HG03103 (cell line): Measurements from ENCODE around the gene LTBP4.
"Not testable (repeated sequence)": the region's sequence is repeated elsewhere in the genome, so short reads cannot be mapped to it uniquely, and the experiment has no call there.

ENCODE experiments used
- ATAC-seq: cut with Tn5 transposase; IDR thresholded peaks from one replicate; pipeline ENCODE4 v1.9.1; 2021; ENCODE audit warnings: low read depth; ENCODE audit not compliant: unreplicated experiment

LTBP4 gene

GRCh38 chr19:40624369-40625153 is 23.4 kb downstream of the LTBP4 start:
- not testable (repeated sequence) for ATAC-seq

DNA sequence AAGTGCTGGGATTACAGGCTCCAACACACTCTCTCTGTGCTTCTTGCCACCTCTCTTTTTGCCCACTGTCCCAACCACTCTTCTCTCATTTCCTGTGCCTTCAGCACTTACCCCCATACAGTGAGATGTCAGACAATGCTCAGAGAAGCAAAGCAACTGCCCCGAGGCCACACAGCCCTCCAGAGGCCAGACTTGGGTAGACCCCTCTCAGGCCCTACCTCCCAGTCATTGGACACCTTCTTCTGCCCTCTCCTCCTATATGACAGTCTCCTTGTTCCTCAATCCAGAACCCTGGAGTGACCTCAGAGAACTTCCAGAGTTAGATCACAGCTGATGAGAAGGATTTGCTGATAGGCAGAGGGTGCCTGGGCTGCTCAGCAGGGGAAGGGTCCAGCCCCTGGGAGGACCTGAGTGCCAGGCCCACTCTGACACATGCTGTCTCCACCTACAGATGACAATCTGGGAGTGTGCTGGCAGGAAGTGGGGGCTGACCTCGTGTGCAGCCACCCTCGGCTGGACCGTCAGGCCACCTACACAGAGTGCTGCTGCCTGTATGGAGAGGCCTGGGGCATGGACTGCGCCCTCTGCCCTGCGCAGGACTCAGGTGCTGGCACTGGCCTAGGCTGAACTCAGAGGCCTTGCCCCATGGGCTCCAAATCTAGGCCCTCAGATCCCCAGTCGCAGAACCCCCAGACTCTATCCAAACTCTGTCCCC is 24.4 kb downstream of the LTBP4 start:
- ATAC-seq, result no peak

DNA sequence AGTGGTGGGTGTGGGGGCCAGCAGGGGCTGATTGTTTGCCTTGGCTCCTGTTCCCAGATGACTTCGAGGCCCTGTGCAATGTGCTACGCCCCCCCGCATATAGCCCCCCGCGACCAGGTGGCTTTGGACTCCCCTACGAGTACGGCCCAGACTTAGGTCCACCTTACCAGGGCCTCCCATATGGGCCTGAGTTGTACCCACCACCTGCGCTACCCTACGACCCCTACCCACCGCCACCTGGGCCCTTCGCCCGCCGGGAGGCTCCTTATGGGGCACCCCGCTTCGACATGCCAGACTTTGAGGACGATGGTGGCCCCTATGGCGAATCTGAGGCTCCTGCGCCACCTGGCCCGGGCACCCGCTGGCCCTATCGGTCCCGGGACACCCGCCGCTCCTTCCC is 25.7 kb downstream of the LTBP4 start:
- no peak for ATAC-seq

DNA sequence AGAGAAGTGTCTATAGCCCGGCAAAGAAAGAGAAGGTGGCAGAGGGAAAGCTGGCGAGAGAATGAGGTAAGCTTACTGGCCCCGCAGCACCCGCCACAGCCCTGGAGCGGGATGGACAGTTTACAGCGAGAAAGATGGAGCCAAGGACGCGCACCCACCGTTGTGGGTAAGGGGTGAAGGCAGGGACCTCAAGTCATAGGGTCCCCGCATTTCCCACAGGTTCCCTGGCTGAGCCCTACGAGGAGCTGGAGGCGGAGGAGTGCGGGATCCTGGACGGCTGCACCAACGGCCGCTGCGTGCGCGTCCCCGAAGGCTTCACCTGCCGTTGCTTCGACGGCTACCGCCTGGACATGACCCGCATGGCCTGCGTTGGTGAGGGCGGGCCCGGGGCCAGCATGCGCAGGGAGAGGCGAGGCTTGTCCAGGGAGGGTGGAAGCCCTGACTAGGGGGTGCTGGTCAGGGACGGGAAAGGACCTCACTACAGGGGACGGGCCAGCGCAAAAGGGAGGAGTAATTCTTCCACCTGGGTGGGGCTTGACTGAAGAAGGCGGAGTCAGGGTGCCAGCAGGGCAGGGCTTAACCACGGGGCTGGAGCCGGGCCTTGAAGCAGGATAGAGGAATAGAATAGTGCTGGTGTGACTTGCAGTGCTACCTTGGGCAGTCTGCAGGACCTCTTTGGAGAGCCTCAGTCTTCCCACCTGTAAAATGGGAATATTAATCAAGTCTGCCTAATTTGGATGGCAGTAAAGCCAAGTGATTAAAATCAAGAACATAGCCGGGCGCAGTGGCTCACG is 26.5 kb downstream of the LTBP4 start:
- no peak for ATAC-seq

- no peak for ATAC-seq
Measured at GRCh38 chr19:40629346-40629745, 28.2 kb downstream of the LTBP4 start.

DNA sequence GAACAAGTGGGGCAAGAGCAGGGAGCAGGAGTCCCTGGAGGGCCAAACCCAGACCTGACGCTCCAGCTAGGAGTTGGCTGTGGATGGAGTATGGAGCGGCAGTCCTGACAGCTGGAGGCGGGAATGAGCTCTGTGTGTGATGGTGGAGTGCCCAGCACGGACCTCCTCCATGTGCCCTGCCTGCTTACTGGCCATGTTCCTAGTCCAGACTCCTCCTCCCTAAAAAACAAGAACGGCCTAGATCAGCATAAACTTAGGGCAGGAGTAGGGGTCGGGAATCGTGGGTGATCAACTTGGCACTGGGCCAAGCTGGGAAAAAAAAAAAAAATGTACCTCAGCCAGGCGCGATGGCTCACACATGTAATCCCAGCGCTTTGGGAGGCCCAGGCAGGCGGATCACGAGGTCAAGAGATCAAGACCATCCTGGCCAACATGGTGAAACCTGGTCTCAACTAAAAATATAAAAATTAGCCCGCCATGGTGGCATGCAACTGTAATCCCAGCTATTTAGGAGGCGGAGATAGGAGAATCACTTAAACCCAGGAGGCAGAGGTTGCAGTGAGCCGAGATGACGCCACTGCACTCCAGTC is 29.5 kb downstream of the LTBP4 start:
- no peak for ATAC-seq

GRCh38 chr19:40632311-40633036 is 31.3 kb downstream of the LTBP4 start:
- ATAC-seq, result no peak

- ATAC-seq, result no peak
Measured at GRCh38 chr19:40633207-40633606, 32.0 kb downstream of the LTBP4 start.

DNA sequence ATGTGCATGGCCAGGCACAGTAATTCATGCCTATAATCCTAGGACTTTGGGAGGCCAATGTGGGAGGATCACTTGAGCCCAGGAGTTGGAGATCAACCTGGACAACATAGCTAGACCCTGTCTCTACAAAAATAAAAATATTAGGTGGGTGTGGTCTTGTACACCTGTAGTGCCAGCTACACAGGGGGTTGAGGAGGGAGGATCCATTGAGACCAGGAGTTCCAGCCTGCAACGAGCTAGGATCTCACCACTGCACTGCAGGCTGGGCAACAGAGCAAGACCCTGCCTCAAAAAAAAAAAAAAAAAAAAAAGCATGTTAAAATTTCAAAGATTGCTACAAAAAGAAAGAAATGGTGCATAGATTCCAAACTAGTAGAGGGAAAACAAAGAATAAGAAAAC is 37.2 kb downstream of the LTBP4 start:
- no peak for ATAC-seq

DNA sequence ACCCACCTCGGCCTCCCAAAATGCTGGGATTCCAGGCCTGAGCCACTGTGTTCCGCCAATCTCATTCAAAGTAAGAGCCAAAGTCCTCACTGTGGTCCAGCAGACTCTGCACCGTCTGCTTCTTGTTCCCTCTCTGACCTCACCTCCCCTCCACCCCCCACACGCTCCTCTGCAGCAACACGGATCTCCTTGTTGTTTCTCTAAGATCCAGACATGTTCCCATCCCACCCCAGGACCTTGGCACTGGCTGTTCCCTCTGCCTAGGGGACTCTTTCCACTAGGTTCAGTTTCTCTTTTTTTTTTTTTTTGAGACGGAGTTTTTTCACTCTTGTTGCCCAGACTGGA is 38.4 kb downstream of the LTBP4 start:
- ATAC-seq, result no peak

- no peak for ATAC-seq
Measured at GRCh38 chr19:40640744-40641143, 39.6 kb downstream of the LTBP4 start.

DNA sequence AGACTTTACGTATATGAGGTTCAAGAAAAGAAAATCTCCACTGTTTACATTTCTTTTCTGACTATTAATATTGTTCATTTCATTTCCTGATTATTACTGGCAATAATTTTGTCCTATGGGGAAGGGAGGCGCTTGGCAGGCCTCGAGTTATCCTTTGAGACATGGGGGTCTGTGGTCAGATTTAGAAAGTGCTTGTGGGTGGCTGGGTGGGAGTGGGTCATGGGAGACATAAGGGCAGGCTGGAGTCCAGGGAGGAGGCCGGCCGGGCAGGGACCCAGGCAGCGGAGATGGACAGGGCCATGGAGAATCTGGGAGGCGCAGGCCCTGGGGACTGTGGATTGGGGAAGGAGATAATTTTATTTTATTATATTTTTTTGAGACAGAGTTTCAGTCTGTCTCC is 40.1 kb downstream of the LTBP4 start:
- ATAC-seq, result no peak

DNA sequence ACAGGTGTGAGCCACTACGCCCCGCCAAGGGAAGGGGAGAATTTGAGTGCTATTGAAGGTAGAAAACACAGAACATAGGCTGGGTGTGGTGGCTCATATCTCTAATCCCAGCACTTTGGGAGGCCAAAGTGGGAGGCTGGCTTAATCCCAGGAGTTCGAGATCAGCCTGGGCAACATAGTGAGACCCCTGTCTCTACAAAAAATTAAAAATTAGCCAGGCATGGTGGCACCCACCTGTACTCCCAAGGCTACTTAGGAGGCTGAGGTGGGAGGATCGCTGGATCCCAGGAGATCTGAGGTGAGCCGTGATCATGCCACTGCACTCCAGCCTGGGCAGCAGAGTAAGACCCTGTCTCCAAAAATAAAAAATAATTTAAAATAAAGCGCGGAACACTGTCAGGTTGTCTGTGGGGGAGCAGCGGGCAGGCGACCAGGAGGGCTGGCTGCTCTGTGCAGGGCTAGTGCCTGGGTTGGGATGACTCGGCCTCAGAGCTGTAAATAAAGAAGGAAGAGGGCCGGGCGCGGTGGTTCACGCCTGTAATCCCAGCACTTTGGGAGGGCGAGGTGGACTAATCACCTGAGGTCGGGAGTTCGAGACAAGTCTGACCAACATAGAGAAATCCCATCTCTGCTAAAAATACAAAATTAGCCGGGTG is 41.0 kb downstream of the LTBP4 start:
- ATAC-seq, result no peak

DNA sequence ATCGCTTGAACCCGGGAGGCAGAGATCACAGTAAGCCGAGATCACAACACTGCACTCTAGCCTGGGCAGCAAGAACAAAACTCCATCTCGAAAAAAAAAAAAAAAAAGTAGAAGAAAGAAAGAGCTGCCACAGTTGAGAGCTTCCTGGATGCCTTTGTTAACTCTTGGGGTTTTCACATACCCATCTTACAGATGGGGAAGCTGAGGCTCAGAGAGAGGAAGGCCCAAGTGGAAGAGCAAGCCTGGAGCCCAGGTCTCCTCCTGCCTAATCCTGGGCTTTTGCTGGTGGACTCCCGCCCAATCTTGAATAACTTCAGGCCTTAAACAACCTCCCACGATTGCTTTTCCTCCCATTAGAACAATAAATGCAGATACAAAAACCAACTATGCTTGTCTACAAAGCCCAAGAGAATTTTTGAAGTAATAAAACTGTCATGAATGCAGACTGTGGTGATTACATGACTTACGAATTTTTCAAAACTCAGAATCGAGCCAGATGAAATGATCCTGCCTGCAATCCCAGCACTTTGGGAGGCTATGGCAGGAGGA is 41.7 kb downstream of the LTBP4 start:
- no peak for ATAC-seq

DNA sequence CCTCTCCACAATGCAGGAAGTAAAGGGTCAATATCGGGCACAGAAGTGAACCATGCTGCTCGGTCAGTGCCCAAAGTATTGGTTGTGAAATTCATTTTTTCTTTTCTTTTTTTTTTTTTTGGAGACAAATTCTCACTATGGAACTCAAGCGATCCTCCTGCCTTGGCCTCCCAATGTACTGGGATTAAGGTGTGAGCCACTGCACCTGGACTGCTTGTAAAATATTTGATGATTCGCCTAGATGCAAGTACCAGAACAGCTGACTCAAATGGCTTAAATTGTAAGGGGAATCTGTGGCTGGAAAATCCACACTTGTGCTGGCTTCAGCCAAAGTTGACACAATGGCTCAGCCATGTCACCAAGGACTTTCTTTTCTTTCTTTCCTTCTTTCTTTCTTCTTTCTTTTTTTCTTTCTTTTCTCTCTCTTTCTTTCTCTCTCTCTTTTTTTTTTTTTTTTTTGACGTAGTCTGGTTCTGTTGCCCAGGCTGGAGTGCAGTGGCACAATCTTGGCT is 45.6 kb downstream of the LTBP4 start:
- ATAC-seq, result no peak

DNA sequence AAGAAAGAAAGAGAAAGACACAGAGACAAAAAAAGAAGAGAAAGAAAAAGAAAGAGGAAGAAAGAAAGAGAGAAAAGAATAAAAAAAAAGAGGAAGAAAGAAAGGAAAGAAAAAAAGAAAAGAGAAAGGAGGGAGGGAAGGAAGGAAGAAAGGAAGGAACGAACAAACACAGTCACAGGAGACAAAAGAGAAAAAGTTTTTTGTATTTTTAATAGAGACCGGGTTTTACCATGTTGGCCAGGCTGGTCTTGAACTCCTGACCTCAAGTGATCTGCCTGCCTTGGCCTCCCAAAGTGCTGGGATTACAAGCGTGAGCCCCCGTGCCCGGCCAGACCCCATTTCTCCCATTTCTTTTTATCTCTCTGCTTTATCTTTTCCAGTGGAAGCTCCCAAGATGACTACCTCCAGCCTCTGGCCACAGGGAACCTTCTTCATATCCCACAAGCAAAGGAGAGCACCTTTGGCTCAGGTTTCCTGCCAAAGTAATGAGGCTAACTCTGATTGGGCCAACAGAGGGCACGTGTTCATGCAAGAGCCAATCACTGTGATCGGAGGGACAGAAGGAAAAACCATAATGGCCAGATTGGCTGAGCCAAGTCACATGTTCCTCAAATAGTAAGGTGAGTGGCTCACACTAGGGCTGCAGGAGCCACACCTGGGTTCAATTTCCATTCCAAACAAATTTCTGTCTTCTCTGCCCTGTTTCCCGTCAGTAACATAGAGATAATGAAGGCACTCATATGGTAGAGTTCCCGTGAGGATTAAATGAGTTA is 48.9 kb downstream of the LTBP4 start:
- ATAC-seq, result not testable (repeated sequence)

- ATAC-seq, result no peak
Measured at GRCh38 chr19:40650749-40651305, 49.7 kb downstream of the LTBP4 start.

DNA sequence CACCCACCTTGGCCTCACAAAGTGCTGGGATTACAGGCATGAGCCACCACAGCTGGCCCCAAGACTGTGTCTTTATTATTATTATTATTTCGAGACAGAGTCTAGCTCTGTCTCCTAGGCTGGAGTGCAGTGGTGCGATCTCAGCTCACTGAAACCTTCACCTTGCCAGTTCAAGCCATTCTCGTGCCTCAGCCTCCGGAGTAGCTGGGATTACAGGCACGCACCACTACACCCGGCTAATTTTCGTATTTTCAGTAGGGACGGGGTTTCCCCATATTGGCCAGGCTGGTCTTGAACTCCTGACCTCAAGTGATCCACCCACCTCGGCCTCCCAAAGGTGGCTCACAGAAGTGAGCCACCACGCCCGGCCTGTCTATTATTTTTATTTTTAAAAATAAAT is 51.1 kb downstream of the LTBP4 start:
- not testable (repeated sequence) for ATAC-seq
